ENCODE measurements around the gene IRF5. TPM values are rescaled to one million over a fixed set of nuclear protein-coding genes. Genes with fewer than 3 reads are reported as not detected.

Gene IRF5
- total and polyA plus RNA-seq, 10 of the 15 experiments (the other 5 are each of a cell fraction or from before 2014, with no cell fraction given) = 5.4 to 90.3 (median 61.7) TPM

DNA sequence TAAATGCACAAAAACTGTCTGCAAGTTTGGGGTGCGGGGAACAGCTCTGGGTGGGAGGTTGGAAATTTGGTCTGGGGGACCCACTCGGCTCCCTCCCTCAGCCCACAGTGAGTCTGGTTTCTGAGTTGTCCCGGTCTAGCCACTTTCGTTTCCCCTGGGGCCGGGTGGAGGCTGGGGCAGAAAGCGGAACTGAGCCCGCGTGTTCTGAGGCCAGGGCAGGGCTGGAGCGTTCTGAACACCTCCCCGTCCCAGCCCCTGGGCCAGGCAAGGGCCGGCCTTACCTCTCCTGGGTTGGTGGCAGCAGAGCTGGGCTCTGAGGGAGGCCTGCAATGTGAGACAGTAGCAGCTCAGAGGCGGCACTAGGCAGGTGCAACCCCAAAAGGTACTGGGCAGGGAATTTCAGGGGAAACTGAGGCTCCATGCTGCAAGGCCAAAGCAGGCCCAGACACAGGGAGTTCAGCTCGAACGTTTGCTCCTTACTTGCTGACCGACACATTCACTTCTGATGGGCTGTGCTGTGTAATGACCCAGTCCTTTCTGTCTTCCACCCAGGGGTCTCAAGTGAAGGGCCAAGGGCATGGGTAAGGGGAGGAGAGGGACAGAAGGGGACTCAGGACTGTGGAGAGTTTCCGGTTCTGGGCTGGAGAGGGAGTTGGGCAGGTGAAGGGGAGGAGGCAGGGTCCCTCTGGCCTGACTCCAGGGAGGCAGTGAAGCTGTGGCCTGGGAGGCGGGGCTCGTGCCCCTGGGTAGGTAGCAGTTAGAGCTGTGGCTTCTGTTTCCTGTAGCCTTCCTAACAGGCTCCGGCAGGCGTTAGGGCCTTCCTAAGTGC lies 3.0 kb downstream of the IRF5 start (continued):
- TF ChIP-seq YY1 (IDR thresholded peaks at IDR 0.05; ENCODE audit: low read depth, low read length) (peak; percentile 34; the same call in 1 of the 2 replicates), JUNB (IDR thresholded peaks at IDR 0.05) (no peak; the same call in 1 of the 2 replicates), NRF1 (conservative IDR thresholded peaks at IDR 0.05; ENCODE audit: low read depth, low read length) (no peak), MEF2A (IDR thresholded peaks at IDR 0.05; ENCODE audit: insufficient read depth, low read depth, low read length) (peak; percentile 60; the same call in 1 of the 2 replicates), ZNF622 (IDR thresholded peaks at IDR 0.05) (no peak), ESRRA (IDR thresholded peaks at IDR 0.05; ENCODE audit: low read length) (no peak), CBFB (IDR thresholded peaks at IDR 0.05; ENCODE audit: low read depth) (peak; percentile 75), EGR1 (IDR thresholded peaks at IDR 0.05; ENCODE audit: borderline replicate concordance in 1 of 2, low read depth in 2 of 2, low read length in 2 of 2) (peak in 1 of 2 experiments; percentile 37; a peak in 1 of 3 replicates), JUND (IDR thresholded peaks at IDR 0.05; ENCODE audit: low read depth, low read length) (no peak), BACH1 (IDR thresholded peaks at IDR 0.05; ENCODE audit: borderline replicate concordance) (peak; percentile 88; the same call in 1 of the 2 replicates), CHD1 (IDR thresholded peaks at IDR 0.05; ENCODE audit: low read depth, low read length) (no peak; the same call in 1 of the 2 replicates), SMAD5 (IDR thresholded peaks at IDR 0.05; ENCODE audit: low read depth) (peak; percentile 57), GATAD2B (conservative IDR thresholded peaks at IDR 0.05; ENCODE audit: low read depth) (peak; percentile 80)
- TF ChIP-seq, protein P1, sequence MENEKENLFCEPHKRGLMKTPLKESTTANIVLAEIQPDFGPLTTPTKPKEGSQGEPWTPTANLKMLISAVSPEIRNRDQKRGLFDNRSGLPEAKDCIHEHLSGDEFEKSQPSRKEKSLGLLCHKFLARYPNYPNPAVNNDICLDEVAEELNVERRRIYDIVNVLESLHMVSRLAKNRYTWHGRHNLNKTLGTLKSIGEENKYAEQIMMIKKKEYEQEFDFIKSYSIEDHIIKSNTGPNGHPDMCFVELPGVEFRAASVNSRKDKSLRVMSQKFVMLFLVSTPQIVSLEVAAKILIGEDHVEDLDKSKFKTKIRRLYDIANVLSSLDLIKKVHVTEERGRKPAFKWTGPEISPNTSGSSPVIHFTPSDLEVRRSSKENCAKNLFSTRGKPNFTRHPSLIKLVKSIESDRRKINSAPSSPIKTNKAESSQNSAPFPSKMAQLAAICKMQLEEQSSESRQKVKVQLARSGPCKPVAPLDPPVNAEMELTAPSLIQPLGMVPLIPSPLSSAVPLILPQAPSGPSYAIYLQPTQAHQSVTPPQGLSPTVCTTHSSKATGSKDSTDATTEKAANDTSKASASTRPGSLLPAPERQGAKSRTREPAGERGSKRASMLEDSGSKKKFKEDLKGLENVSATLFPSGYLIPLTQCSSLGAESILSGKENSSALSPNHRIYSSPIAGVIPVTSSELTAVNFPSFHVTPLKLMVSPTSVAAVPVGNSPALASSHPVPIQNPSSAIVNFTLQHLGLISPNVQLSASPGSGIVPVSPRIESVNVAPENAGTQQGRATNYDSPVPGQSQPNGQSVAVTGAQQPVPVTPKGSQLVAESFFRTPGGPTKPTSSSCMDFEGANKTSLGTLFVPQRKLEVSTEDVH (IDR thresholded peaks at IDR 0.05; ENCODE audit: low read depth, partially characterized antibody) = no peak
- TF ChIP-seq, protein P2, sequence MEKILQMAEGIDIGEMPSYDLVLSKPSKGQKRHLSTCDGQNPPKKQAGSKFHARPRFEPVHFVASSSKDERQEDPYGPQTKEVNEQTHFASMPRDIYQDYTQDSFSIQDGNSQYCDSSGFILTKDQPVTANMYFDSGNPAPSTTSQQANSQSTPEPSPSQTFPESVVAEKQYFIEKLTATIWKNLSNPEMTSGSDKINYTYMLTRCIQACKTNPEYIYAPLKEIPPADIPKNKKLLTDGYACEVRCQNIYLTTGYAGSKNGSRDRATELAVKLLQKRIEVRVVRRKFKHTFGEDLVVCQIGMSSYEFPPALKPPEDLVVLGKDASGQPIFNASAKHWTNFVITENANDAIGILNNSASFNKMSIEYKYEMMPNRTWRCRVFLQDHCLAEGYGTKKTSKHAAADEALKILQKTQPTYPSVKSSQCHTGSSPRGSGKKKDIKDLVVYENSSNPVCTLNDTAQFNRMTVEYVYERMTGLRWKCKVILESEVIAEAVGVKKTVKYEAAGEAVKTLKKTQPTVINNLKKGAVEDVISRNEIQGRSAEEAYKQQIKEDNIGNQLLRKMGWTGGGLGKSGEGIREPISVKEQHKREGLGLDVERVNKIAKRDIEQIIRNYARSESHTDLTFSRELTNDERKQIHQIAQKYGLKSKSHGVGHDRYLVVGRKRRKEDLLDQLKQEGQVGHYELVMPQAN (conservative IDR thresholded peaks at IDR 0.05) = peak; percentile 70
- TF ChIP-seq, protein P3, sequence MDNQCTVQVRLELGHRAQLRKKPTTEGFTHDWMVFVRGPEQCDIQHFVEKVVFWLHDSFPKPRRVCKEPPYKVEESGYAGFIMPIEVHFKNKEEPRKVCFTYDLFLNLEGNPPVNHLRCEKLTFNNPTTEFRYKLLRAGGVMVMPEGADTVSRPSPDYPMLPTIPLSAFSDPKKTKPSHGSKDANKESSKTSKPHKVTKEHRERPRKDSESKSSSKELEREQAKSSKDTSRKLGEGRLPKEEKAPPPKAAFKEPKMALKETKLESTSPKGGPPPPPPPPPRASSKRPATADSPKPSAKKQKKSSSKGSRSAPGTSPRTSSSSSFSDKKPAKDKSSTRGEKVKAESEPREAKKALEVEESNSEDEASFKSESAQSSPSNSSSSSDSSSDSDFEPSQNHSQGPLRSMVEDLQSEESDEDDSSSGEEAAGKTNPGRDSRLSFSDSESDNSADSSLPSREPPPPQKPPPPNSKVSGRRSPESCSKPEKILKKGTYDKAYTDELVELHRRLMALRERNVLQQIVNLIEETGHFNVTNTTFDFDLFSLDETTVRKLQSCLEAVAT (IDR thresholded peaks at IDR 0.05) = 0 out of 2 replicates have a peak, but pooled peaks have one; percentile 20
- TF ChIP-seq, protein P4, sequence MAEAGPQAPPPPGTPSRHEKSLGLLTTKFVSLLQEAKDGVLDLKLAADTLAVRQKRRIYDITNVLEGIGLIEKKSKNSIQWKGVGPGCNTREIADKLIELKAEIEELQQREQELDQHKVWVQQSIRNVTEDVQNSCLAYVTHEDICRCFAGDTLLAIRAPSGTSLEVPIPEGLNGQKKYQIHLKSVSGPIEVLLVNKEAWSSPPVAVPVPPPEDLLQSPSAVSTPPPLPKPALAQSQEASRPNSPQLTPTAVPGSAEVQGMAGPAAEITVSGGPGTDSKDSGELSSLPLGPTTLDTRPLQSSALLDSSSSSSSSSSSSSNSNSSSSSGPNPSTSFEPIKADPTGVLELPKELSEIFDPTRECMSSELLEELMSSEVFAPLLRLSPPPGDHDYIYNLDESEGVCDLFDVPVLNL (IDR thresholded peaks at IDR 0.05; ENCODE audit: low read depth, low read length) = no peak
